ENCODE measurements around the gene WNK2.
A peak's percentile ranks its signal among the peaks of the same experiment; 100 is the strongest.

WNK2 gene

DNA sequence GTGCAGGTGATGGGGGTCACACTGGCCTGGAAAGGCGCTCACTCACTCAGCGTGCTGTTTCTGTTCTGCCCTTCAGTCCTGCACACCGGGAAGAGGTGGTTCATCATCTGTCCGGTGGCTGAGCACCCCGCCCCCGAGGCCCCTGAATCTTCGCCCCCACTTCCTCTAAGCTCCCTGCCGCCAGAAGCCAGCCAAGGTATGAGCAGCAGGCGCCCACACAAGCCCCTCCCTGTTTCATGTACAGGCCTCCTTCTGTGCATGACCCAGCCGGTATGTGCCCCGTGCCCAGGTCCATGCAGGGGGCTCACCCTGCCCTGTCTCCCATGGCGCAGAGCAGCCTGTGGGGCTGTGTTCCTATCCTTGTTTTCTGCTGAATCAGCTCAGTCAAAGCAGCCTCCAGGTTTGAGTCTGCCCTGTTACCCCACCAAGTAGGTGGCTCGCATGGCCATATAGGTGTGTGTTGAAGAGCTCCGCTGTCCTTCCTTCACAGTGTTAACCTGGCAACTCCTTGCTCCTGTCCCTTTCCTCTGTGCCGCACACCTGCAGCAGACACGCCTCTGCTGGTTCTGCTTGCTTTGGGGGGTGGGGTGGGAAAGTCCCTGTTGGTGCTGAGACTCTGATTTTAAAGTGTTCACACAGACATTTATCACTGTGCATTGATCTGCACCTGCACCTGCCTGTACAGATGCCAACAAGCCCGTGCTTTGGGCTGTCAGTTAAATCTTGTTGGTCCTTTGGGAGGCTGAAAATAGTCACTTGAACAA is 84.8 kb downstream of the WNK2 start:
- DNase-seq = peak; percentile 86

DNA sequence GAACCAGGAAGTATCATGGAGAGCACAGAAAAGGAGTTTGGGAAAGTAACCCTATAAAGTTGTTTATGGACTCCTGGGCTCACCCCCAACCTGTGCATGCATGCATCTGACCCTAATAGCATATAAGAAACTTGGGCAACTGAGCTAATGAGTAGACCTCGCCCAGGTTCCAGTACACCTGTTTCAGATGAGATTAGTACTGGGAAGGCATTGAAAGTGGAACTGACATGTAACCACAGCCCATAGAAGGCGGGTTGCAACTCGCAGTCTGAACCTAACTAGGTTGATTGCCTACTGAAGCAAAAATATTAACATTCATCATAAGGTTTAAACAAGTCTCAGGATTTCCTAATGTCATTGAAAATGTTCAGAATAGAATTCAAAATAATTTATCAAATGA is 87.0 kb downstream of the WNK2 start:
- DNase-seq = no peak

DNA sequence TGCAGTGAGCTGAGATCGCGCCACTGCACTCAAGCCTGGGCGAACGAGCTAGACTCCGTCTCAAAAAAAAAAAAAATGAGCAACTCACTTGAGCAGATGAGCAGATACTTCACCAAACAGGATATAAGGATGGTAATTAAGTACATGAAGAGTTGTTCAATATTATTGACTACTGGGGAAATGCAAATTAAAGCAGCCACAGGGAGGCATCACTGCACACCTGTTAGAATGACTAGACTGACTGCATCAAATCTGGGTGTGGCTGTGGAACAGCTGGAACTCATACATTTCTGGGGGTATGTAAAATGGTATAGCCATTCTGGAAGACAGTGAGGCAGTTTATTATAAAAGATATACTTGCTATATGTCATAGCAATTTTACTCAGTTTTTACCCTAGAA is 93.0 kb downstream of the WNK2 start:
- no peak for DNase-seq

DNA sequence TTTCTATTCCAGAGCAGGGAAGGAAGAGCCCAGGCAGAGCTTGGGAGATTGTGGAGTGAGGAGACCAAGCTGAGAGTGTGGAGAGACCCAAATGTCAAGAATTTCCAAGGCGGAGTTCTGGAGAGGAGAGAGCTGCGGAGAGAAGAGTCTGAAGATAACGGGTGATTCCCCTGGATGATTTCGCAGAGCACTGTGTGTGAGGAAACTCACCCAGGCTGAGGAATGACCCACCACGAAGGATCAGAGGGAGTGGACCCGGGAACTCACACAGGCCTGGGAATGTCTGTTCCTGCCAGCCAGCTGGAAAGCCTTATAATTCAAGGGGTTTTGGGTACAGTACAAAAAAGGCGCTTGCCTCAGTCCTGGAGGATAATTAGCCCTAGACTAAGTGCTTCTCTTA is 94.2 kb downstream of the WNK2 start:
- DNase-seq = no peak

DNA sequence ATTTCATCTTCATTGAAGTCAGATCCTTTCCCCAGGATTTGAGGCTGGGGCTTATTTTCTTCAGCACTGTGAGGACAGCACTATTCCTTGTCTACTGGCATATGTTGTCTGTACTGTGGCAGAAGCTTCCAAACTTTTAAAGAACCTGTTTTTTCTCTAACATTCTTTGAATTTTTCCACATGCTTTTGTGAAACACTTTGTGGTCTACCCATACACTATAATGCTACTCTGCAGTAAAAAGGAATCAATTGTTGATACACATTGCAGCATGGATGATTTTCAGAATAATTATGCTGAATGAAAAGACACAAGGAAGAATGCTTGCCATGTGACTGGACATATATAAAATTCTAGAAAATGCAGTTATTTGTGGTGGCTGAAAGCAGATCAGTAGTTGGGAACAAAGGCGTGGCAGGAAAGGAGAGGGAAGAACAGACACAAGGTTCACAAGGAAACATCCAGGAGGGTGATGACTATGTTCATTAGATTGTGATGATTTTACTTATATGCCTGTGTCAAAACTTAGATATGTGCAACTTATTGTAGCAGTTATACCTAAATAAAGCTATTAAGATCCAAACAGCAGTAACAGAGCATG is 96.8 kb downstream of the WNK2 start:
- no peak for DNase-seq

DNA sequence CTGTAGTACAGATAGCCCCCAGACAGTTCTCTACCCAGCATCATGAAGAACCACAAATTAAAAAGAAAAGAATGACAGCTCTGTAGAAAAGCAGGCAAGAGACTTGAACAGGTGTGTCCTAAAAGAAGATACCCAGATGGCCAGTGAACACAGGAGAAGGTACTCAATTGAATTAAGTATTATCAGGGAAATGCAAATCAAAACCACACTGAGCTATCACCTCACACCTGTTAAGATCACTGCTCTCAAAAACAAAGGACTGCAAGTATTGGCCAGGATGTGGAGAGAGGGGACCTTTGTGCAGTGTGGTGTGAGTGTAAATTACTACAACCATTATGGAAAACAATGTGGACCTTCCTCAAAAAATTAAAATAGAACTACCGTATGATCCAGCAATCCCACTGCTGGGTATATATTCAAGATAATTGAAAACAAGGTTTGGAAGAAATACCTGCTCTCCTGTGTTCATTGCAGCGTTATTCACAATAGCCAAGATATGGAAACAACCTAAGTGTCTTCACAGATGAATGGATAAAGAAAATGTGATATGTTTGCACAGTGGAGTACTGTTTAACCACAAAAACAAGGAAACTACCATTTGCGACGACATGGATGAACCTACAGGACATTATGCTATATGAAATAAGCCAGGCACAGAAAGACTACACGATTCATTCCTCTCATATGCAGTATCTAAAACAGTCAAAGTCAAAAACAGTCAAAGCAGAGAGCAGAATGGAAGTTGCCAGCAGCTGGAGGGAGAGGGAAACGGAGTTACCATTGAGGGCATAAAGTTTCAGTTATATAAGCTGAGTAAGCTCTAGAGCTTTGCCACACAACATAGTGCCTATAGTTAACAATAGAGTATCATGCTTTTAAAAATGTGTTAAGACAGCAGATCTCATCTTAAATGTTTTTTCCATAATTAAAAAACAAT is 102.6 kb downstream of the WNK2 start:
- DNase-seq = no peak

DNA sequence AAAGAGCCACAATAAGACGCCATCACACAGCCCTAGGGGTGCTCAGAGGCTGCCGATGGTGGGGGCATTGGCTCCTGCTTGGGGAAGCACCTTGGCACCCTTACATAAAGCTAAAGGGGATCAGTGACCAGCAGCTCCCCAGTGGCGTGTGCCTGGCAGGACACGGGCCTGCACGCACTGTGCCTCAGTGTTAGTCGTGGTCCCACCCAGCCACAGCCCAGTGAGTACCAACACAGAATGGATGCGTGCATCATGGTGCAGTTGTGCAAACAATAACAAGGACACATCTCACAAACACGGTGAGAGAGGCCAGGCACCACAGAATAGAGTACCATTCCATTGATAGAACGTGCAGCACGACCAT is 103.2 kb downstream of the WNK2 start:
- DNase-seq = no peak

DNA sequence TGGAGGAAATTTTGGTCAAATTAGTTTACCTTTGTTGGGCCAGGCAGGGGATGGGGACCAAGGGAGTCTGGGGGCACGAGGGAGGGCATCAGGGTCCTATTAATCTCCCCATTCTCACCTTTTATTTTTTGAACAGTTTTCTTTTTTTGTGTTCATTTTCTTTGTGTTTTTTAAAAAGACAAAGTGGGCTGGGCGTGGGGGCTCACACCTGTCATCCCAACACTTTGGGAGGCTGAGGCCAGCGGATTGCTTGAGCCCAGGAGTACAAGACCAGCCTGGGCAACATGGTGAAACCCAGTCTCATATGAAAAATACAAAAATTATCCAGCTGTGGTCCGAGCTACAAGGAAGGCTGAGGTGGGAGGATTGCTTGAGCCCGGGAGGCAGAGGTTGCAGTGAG is 103.7 kb downstream of the WNK2 start:
- no peak for DNase-seq

DNA sequence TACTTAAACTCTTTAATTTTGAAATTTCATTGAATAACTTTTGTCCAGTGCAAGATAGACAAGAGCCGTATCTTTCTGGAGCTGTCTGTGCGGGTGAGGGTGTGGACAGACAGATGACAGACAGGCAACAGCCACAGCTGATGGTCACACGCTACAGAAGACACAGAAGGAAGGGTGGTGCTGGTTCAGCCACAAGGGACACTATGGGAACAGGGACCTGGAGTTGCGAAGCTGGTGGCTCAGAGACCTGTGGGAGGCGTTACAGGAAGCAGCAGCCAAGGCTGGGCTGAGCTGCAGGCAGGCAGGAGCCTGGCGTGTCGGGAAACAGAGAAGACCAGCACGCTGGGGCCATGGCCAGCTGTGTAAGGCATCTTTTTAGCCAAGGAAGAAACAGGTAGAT is 104.4 kb downstream of the WNK2 start:
- DNase-seq = no peak

DNA sequence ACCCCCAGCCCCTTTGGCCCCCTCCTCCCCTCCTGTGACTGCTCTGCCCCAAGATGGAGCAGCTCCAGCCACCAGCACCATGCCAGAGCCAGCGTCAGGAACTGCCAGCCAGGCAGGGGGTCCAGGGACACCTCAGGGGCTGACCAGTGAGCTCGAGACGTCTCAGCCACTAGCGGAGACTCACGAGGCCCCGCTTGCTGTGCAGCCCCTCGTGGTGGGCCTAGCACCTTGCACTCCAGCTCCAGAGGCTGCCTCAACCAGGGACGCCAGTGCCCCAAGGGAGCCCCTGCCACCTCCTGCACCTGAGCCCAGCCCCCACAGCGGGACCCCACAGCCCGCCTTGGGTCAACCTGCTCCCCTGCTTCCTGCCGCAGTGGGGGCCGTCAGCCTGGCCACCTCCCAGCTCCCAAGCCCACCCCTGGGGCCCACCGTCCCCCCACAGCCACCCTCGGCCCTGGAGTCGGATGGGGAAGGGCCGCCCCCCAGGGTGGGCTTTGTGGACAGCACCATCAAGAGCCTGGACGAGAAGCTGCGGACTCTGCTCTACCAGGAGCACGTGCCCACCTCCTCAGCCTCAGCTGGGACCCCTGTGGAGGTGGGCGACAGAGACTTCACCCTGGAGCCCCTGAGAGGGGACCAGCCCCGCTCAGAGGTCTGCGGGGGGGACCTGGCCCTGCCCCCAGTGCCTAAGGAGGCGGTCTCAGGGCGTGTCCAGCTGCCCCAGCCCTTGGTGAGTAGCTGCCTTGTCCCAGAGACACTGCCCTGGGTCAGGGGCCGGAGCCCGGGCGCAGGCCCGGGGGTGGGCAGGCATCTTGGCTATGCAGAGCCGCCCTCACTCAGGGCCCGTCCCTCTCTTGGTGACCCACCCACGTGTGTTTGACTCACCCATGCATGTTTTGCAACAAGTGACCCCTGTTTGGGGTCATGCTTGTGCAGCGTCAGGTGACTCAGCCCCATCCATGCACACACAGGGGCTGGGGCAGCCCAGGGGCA is 105.2 kb downstream of the WNK2 start:
- no peak for DNase-seq

DNA sequence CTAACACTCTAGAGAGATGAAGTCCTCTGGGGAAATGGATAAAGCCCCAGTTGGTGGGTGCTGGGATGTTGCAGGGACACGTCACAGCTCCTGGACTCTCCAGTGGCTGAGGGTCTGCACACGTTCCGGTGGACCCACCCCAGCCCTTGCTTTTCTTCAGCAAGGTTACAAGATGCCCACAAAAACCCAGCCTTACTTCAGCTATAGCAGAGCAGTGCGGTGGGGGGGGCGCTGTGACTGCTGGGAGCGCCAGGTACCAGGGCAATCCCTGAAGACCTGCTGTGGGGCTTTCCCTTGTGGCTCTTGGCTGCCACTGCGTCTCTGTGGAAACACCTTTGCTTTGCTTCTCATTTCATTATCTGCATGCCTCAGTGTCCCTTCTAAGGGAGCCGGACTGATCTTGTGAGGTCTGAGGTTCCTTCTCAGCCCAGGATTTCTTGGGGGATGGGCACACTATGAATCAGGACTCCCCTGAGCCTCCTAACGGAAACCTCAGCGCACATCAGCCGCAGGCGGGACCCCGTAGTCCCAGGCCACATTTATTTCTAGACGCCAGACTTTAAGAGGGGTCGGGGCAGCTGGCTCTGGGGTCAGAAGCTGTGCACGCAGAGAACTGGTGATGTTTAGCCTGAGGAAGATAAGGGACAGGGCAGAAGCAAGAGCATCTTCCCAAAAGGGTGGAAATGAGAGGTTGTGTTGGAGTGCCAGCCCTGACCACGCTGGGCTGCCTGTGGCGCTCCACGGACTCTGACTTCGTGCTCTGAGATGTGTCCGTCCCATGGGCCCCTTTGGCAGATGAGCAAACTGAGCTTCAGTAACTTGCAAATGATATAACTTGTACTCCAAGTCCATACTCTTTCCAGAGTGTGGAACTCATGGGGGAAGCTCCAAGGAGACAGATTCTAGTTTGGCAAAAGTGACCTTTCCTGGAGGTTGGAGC is 106.8 kb downstream of the WNK2 start:
- DNase-seq = no peak

DNA sequence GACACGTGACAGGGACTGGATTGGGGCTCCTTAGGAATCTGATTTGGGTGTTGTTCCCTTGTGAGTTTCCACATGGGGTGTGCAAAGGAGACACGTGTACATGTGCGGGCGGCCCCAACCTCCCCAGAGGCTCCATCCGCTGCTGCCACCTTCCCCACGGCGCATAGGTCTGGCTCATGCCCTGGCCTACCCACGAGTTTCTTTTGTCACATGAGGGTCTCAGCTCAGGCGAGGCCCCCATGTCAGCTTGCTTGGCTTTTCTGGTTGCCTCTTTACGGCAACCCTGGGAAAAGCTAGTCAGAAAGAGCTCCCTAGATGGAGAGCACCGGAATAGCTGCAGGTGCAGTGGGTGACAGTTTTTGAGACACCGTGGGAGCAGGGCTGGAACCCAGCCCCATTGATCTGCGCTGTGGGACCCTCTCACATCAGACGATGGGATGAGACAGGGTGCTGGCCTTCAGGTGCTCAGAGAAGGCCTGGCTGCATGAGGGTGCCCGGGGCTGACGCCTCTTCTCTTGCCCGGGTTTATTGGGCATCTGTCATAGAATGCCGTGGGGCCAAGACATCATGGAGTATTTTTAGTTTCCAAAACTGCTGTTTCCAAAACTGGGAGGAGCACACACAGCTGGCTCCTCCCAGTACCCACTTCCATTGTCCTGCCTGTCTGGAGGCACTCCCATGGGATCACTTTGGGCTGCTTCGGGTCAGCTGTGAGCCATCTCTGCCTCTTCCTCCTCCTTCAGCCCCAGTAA is 107.8 kb downstream of the WNK2 start:
- DNase-seq = no peak

DNA sequence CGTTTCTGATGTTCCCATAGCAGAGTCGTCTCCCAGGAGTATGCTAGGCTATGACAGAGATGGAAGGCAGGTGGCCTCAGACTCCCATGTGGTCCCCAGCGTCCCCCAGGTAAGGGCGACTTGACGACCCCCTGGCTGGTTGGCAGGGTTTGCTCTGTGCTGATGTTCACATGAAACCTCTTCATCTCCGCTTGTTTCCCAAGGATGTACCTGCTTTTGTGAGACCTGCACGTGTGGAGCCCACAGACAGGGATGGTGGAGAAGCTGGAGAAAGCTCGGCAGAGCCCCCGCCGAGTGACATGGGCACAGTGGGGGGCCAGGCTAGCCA is 108.3 kb downstream of the WNK2 start:
- DNase-seq = no peak

DNA sequence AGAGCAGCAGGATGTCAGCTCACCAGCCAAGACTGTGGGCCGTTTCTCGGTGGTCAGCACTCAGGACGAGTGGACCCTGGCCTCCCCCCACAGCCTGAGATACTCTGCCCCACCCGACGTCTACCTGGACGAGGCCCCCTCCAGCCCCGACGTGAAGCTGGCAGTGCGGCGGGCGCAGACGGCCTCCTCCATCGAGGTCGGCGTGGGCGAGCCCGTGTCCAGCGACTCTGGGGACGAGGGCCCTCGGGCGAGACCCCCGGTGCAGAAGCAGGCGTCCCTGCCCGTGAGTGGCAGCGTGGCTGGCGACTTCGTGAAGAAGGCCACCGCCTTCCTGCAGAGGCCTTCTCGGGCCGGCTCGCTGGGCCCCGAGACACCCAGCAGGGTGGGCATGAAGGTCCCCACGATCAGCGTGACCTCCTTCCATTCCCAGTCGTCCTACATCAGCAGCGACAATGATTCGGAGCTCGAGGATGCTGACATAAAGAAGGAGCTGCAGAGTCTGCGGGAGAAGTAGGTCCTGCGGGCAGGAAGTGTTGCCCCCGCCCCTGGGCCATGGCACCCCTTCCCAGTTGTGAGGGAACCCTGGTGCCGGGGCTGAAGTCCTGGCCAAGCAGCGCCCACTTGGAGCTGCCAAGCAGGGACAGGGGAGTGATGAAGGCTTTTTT is 108.9 kb downstream of the WNK2 start:
- no peak for DNase-seq

DNA sequence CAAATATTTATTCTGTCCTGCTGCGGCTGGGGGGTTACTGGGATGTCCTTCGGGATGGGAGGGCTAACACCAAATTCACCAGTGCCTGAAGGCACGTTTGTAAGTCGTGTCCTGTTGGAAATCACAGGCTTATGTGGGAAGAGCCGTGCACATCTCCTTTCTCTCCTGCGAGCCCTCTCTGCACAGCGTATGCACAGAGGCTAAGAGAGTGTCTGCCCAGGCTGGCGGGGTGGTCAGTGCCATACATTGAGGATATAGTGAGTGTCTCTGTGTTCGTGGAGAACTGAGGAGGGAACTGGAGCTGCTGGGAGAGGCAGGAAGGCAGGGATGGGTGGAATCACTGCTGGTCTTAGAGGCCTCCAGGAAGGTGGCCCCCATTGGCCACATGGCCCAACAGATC is 110.1 kb downstream of the WNK2 start:
- DNase-seq = no peak

DNA sequence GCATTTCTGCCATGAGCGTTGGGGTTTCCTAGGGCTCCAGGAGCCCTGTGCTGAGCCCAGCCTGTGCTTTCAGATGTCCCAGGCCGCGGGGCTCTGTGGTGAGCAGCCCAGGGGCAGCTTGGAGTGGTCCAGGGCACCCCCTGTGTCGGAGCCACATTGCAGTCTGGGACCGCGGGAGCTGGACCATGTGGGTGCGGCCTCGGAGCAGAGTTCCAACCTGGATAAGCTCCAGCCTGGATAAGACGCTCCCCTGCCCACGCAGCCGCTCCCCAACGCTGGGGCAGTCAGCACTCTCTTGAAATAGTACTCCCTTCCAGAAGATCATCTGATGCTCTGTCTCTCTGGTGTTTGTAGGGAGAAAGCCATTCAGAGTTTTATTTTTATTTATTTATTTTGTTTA is 111.1 kb downstream of the WNK2 start:
- no peak for DNase-seq

DNA sequence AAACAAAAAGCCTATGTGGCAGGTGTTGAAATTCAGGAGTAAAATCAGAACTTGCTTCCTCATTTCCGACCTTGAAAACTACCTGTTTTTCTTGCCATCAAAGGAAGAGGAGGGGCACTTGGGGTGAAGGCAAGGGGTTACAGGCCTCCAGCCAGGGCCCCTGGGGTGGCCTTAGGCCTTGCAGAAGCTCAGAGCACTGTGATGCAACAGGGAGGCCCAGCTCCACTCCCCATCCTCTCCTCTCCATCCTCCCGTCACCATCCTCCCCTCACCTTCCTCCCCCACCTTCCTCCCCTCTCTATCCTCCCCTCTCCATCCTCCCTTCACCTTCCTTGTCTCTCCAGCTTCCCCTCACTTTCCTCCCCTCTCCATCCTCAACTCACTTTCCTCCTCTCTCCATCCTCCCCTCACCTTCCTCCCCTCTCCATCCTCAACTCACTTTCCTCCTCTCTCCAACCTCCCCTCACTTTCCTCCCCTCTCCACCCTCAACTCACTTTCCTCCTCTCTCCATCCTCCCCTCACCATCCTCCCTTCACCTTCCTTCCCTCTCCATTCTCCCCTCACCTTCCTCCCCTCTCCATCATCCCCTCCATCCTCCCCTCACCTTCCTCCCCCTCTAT is 111.6 kb downstream of the WNK2 start:
- DNase-seq = no peak

DNA sequence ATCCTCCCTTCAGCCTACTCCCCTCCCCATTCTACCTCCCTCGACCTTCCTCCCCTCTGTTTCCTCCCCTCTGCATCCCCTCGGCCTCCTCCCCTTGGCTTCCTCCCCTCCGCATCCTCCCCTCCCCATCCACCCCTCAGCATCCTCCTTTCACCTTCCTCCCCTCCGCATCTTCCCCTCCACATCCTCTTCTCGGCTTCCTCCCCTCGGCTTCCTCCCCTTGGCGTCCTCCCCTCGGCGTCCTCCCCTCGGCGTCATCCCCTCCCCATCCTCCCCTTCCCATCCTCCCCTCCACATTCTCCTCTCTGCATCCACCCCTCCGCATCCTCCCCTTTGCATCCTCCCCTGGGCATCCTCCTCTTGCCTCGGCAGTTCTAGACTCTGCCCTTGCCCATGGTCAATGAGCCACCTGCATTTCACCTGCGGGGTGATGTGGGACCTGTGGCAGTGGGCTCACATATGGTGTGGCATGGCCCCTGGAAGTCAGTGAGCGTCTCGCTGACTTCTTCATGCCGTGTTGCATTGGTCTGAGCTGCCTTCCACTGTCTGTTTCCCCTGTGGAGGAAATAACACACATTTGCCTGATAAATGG is 113.0 kb downstream of the WNK2 start:
- DNase-seq = no peak
